HEK293 (cell line): ENCODE measurements around the gene GJC2.

Experiments
- CTCF ChIA-PET: fragments of 350-600 bp; formaldehyde crosslinking; extraction: SDS; loops from one replicate; lab custom pipeline; 2021; ENCODE audit warnings: antibody characterized with exemption; lab: Yijun Ruan, JAX
- POLR2A ChIA-PET: fragments of 300-600 bp; formaldehyde crosslinking; extraction: SDS; loops from one replicate; lab custom pipeline; 2020; ENCODE audit warnings: antibody characterized with exemption, inconsistent platforms; lab: Yijun Ruan, JAX
- H3K27ac ChIP-seq: fragments of 200-500 bp; sonication (Bioruptor generic); 2 replicates; pipeline ENCODE4 v1.5.1; 2014; ENCODE audit warnings: low read depth, low read length, control low read depth, inconsistent platforms; ENCODE audit errors: extremely low read depth
- H3K36me3 ChIP-seq, 2 experiments: fragments of 200-500 bp in 1 of 2; sonication (Bioruptor generic) in 1 of 2; 1 replicate in 1 of 2; 2 replicates in 1 of 2; pipeline ENCODE4 v1.5.1; 2014 to 2017; ENCODE audit warnings: inconsistent platforms in 2 of 2, low read length in 2 of 2; ENCODE audit not compliant: control insufficient read depth in 2 of 2, insufficient read depth in 1 of 2
- H3K4me1 ChIP-seq: fragments of 200-500 bp; sonication (Bioruptor generic); 2 replicates; pipeline ENCODE4 v1.5.1; 2014; ENCODE audit warnings: mild to moderate bottlenecking, low read length, inconsistent platforms; ENCODE audit not compliant: control insufficient read depth, insufficient read depth
- H3K4me3 ChIP-seq: 2 replicates; pipeline ENCODE4 v1.5.1; 2011; ENCODE audit warnings: low read depth, mild to moderate bottlenecking, control low read depth, low read length, moderate library complexity
- H3K9me3 ChIP-seq: fragments of 200-500 bp; sonication (Bioruptor generic); 2 replicates; pipeline ENCODE4 v1.5.1; 2014; ENCODE audit warnings: low read depth, low read length, inconsistent platforms; ENCODE audit not compliant: control insufficient read depth, insufficient read depth
- HOXC10 ChIP-seq: sonication (generic); formaldehyde crosslinking; IDR thresholded peaks from 2 replicates; pipeline ENCODE4 v1.8.1; 2023; ENCODE audit warnings: mild to moderate bottlenecking, missing genetic modification reagents
- IKZF3 ChIP-seq: fragments of 450-650 bp; IDR thresholded peaks from 2 replicates; pipeline ENCODE4 v1.5.0; 2018; ENCODE audit warnings: missing biosample characterization, mild to moderate bottlenecking, missing genetic modification characterization, moderate library complexity
- KLF7 ChIP-seq: fragments of 450-650 bp; formaldehyde crosslinking; IDR thresholded peaks from 2 replicates; pipeline ENCODE4 v1.5.1; 2016; ENCODE audit warnings: missing biosample characterization, missing genetic modification characterization, borderline replicate concordance
- SCRT2 ChIP-seq: fragments of 450-650 bp; formaldehyde crosslinking; IDR thresholded peaks from 2 replicates; pipeline ENCODE4 v1.5.1; 2016; ENCODE audit warnings: missing biosample characterization, missing genetic modification characterization
- WT1 ChIP-seq: fragments of 450-650 bp; formaldehyde crosslinking; IDR thresholded peaks from 2 replicates; pipeline ENCODE4 v1.5.1; 2016; ENCODE audit warnings: missing biosample characterization, missing genetic modification characterization
- ZBTB20 ChIP-seq: fragments of 450-650 bp; formaldehyde crosslinking; IDR thresholded peaks from 2 replicates; pipeline ENCODE4 v1.5.1; 2016; ENCODE audit warnings: missing biosample characterization, missing genetic modification characterization
- ZFHX2 ChIP-seq: fragments of 450-650 bp; formaldehyde crosslinking; conservative IDR thresholded peaks from 2 replicates; pipeline ENCODE4 v1.5.1; 2016; ENCODE audit warnings: missing biosample characterization, missing genetic modification characterization
- ZNF121 ChIP-seq: fragments of 450-650 bp; formaldehyde crosslinking; IDR thresholded peaks from 2 replicates; pipeline ENCODE4 v1.5.1; 2016; ENCODE audit warnings: missing biosample characterization, missing genetic modification characterization
- ZNF133 ChIP-seq: fragments of 450-650 bp; formaldehyde crosslinking; IDR thresholded peaks from 2 replicates; pipeline ENCODE4 v1.5.1; 2016; ENCODE audit warnings: missing biosample characterization, missing genetic modification characterization
- ZNF140 ChIP-seq: fragments of 450-650 bp; formaldehyde crosslinking; IDR thresholded peaks from 2 replicates; pipeline ENCODE4 v1.5.1; 2016; ENCODE audit warnings: missing biosample characterization, missing genetic modification characterization
- ZNF266 ChIP-seq: fragments of 450-650 bp; formaldehyde crosslinking; IDR thresholded peaks from 2 replicates; pipeline ENCODE4 v1.5.1; 2016; ENCODE audit warnings: missing biosample characterization, missing genetic modification characterization, low read depth
- ZNF48 ChIP-seq: fragments of 450-650 bp; formaldehyde crosslinking; IDR thresholded peaks from 2 replicates; pipeline ENCODE4 v1.5.1; 2016; ENCODE audit warnings: missing biosample characterization, missing genetic modification characterization
- ZNF560 ChIP-seq: fragments of 450-650 bp; formaldehyde crosslinking; IDR thresholded peaks from 2 replicates; pipeline ENCODE4 v1.5.1; 2017; ENCODE audit warnings: missing biosample characterization, missing genetic modification characterization, borderline replicate concordance
- ZNF76 ChIP-seq: fragments of 450-650 bp; formaldehyde crosslinking; IDR thresholded peaks from 2 replicates; pipeline ENCODE4; 2016; ENCODE audit warnings: low read depth, missing biosample characterization, missing genetic modification characterization, borderline replicate concordance
- ZNF777 ChIP-seq: fragments of 450-650 bp; formaldehyde crosslinking; IDR thresholded peaks from 2 replicates; pipeline ENCODE4 v1.5.1; 2017; ENCODE audit warnings: missing biosample characterization, missing genetic modification characterization, borderline replicate concordance
- ZNF792 ChIP-seq: fragments of 450-650 bp; formaldehyde crosslinking; IDR thresholded peaks from 2 replicates; pipeline ENCODE4 v1.5.1; 2016; ENCODE audit warnings: missing biosample characterization, missing genetic modification characterization
- ZSCAN30 ChIP-seq: fragments of 450-650 bp; IDR thresholded peaks from 2 replicates; pipeline ENCODE4 v1.5.1; 2018; ENCODE audit warnings: missing biosample characterization, mild to moderate bottlenecking, missing genetic modification characterization, moderate library complexity
- TF ChIP-seq, protein P1 (sequence below): fragments of 450-650 bp; formaldehyde crosslinking; IDR thresholded peaks from 2 replicates; pipeline ENCODE4 v1.5.1; 2016; ENCODE audit warnings: missing biosample characterization, missing genetic modification characterization, low read depth
- TF ChIP-seq, protein P2 (sequence below): fragments of 450-650 bp; IDR thresholded peaks from 2 replicates; pipeline ENCODE4 v1.5.1; 2018; ENCODE audit warnings: missing biosample characterization, mild to moderate bottlenecking, missing genetic modification characterization
- TF ChIP-seq, protein P3 (sequence below): fragments of 450-650 bp; formaldehyde crosslinking; IDR thresholded peaks from 2 replicates; pipeline ENCODE4 v1.5.1; 2016; ENCODE audit warnings: missing biosample characterization, missing genetic modification characterization
- TF ChIP-seq, protein P4 (sequence below): fragments of 450-650 bp; formaldehyde crosslinking; IDR thresholded peaks from 2 replicates; pipeline ENCODE4 v1.5.1; 2016; ENCODE audit warnings: missing biosample characterization, missing genetic modification characterization
- TF ChIP-seq, protein P5 (sequence below): fragments of 450-650 bp; formaldehyde crosslinking; IDR thresholded peaks from 2 replicates; pipeline ENCODE4 v1.5.1; 2016; ENCODE audit warnings: missing biosample characterization, missing genetic modification characterization

The GJC2 gene

DNA sequence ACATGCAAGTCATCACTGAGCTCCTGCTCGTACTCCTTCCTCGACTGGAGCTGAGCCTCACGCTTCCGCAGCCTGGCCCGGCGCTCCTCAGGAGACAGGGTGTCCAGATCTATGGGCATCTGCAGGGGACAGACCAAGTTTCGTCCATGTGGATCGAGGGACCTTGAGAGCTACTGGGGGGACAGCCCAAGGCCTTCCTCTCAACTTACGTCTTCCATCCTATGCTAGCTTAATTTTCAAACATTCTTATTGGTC, 43.0 kb upstream of the GJC2 start:
- Histone ChIP-seq H3K27ac (no peak overlapping the region), H3K4me3 (no peak overlapping the region), H3K4me1 (peaks cover 3% of the 10 kb centered on the region; the same call in 1 of the 2 replicates), H3K36me3 (peaks cover 6 to 33% of the 10 kb centered on the region in 2 experiments), H3K9me3 (no peaks in the 10 kb centered on the region)
- TF ChIP-seq WT1 (tag by site-specific recombination): no peak
- no peak for TF ChIP-seq ZFHX2 (tag by site-specific recombination)
- TF ChIP-seq ZBTB20 (tag by site-specific recombination): no peak
- TF ChIP-seq ZNF48 (tag by site-specific recombination): no peak
- TF ChIP-seq ZNF140 (tag by site-specific recombination): no peak
- no peak for TF ChIP-seq ZSCAN30 (tag by site-specific recombination)
- no peak for TF ChIP-seq SCRT2 (tag by site-specific recombination)
- TF ChIP-seq ZNF76 (tag by site-specific recombination): no peak
- TF ChIP-seq ZNF792 (tag by site-specific recombination): no peak
- TF ChIP-seq ZNF777 (tag by site-specific recombination): no peak
- TF ChIP-seq, protein P1, sequence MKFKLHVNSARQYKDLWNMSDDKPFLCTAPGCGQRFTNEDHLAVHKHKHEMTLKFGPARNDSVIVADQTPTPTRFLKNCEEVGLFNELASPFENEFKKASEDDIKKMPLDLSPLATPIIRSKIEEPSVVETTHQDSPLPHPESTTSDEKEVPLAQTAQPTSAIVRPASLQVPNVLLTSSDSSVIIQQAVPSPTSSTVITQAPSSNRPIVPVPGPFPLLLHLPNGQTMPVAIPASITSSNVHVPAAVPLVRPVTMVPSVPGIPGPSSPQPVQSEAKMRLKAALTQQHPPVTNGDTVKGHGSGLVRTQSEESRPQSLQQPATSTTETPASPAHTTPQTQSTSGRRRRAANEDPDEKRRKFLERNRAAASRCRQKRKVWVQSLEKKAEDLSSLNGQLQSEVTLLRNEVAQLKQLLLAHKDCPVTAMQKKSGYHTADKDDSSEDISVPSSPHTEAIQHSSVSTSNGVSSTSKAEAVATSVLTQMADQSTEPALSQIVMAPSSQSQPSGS (tag by site-specific recombination): no peak
- no peak for TF ChIP-seq KLF7 (tag by site-specific recombination)
- TF ChIP-seq, protein P2, sequence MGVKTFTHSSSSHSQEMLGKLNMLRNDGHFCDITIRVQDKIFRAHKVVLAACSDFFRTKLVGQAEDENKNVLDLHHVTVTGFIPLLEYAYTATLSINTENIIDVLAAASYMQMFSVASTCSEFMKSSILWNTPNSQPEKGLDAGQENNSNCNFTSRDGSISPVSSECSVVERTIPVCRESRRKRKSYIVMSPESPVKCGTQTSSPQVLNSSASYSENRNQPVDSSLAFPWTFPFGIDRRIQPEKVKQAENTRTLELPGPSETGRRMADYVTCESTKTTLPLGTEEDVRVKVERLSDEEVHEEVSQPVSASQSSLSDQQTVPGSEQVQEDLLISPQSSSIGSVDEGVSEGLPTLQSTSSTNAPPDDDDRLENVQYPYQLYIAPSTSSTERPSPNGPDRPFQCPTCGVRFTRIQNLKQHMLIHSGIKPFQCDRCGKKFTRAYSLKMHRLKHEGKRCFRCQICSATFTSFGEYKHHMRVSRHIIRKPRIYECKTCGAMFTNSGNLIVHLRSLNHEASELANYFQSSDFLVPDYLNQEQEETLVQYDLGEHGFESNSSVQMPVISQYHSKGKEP (tag by site-specific recombination): no peak
- POLR2A ChIA-PET: interaction anchor here (0.6 to 3.4 kb wide), 4 partner anchors 16 to 381 kb away, joined by 3 to 15 read pairs (median 6); partner anchors contain the start of gene ARF1
- CTCF ChIA-PET: interaction anchor here (1.0 to 9.9 kb wide), 3 partner anchors 24 to 107 kb away, joined by 3 to 57 read pairs (median 4); no protein-coding TSS in a partner anchor

DNA sequence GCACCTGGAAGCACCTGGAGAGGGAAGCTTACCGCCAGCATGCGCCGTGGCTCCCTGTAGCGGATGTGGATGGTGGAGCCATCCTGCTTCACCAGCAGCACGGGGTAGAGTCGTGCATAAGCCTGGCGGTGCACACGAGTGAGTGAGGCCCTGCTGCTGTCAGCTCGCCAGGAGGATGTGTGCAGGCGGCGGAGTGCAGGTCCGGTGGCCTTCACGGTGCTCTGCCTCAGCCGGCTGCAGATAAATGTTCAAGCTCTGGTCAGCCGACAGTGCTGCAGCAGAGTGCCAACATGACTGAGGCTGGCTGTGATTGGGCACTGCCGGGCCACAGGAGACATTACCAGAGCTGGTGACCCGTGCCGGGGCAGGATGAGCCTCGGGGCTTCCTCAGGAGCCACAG, 42.1 kb upstream of the GJC2 start:
- Histone ChIP-seq H3K9me3 (no peaks in the 10 kb centered on the region), H3K4me1 (0 out of 2 replicates have a peak, but pooled peaks cover 3% of the 10 kb centered on the region), H3K36me3 (peaks cover 6 to 33% of the 10 kb centered on the region in 2 experiments), H3K27ac (no peak overlapping the region), H3K4me3 (no peak overlapping the region)
- CTCF ChIA-PET: interaction anchor here (1.2 to 9.9 kb wide), 3 partner anchors 24 to 109 kb away, joined by 3 to 57 read pairs (median 4); no protein-coding TSS in a partner anchor
- POLR2A ChIA-PET: interaction anchor here (0.6 kb wide), 1 partner anchor 53 kb away, joined by 4 read pairs; no protein-coding TSS in a partner anchor
- TF ChIP-seq HOXC10 (CRISPR knock-in tag): no peak
- no peak for TF ChIP-seq ZNF140 (tag by site-specific recombination)
- TF ChIP-seq IKZF3 (tag by site-specific recombination): no peak
- no peak for TF ChIP-seq ZNF133 (tag by site-specific recombination)
- no peak for TF ChIP-seq ZNF266
- TF ChIP-seq, protein P3, sequence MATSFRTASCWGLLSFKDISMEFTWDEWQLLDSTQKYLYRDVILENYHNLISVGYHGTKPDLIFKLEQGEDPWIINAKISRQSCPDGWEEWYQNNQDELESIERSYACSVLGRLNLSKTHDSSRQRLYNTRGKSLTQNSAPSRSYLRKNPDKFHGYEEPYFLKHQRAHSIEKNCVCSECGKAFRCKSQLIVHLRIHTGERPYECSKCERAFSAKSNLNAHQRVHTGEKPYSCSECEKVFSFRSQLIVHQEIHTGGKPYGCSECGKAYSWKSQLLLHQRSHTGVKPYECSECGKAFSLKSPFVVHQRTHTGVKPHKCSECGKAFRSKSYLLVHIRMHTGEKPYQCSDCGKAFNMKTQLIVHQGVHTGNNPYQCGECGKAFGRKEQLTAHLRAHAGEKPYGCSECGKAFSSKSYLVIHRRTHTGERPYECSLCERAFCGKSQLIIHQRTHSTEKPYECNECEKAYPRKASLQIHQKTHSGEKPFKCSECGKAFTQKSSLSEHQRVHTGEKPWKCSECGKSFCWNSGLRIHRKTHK (tag by site-specific recombination): no peak
- TF ChIP-seq ZNF121 (tag by site-specific recombination): no peak
- TF ChIP-seq, protein P4, sequence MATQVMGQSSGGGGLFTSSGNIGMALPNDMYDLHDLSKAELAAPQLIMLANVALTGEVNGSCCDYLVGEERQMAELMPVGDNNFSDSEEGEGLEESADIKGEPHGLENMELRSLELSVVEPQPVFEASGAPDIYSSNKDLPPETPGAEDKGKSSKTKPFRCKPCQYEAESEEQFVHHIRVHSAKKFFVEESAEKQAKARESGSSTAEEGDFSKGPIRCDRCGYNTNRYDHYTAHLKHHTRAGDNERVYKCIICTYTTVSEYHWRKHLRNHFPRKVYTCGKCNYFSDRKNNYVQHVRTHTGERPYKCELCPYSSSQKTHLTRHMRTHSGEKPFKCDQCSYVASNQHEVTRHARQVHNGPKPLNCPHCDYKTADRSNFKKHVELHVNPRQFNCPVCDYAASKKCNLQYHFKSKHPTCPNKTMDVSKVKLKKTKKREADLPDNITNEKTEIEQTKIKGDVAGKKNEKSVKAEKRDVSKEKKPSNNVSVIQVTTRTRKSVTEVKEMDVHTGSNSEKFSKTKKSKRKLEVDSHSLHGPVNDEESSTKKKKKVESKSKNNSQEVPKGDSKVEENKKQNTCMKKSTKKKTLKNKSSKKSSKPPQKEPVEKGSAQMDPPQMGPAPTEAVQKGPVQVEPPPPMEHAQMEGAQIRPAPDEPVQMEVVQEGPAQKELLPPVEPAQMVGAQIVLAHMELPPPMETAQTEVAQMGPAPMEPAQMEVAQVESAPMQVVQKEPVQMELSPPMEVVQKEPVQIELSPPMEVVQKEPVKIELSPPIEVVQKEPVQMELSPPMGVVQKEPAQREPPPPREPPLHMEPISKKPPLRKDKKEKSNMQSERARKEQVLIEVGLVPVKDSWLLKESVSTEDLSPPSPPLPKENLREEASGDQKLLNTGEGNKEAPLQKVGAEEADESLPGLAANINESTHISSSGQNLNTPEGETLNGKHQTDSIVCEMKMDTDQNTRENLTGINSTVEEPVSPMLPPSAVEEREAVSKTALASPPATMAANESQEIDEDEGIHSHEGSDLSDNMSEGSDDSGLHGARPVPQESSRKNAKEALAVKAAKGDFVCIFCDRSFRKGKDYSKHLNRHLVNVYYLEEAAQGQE (tag by site-specific recombination): no peak
- TF ChIP-seq, protein P5, sequence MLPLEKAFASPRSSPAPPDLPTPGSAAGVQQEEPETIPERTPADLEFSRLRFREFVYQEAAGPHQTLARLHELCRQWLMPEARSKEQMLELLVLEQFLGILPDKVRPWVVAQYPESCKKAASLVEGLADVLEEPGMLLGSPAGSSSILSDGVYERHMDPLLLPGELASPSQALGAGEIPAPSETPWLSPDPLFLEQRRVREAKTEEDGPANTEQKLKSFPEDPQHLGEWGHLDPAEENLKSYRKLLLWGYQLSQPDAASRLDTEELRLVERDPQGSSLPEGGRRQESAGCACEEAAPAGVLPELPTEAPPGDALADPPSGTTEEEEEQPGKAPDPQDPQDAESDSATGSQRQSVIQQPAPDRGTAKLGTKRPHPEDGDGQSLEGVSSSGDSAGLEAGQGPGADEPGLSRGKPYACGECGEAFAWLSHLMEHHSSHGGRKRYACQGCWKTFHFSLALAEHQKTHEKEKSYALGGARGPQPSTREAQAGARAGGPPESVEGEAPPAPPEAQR: no peak
- TF ChIP-seq ZNF560: no peak
